GM21526 (cell line): Measurements from ENCODE around the gene DGLUCY.
"Not testable (repeated sequence)": the region's sequence is repeated elsewhere in the genome, so short reads cannot be mapped to it uniquely, and the experiment has no call there.

Source experiments
- ATAC-seq: cut with Tn5 transposase; IDR thresholded peaks from one replicate; pipeline ENCODE4 v1.9.1; 2021; ENCODE audit warnings: moderate library complexity; ENCODE audit not compliant: unreplicated experiment, low FRiP score

DGLUCY gene

GRCh38 chr14:91167380-91167770 lies 53.5 kb downstream of the DGLUCY start:
- ATAC-seq = no peak

- no peak for ATAC-seq
Observed at GRCh38 chr14:91169951-91170350, 56.1 kb downstream of the DGLUCY start.

GRCh38 chr14:91170504-91171121 lies 56.7 kb downstream of the DGLUCY start:
- no peak for ATAC-seq

GRCh38 chr14:91171291-91171690 lies 57.4 kb downstream of the DGLUCY start:
- no peak for ATAC-seq

- ATAC-seq = no peak
Observed at GRCh38 chr14:91173221-91173670, 59.4 kb downstream of the DGLUCY start.

- ATAC-seq = no peak
Observed at GRCh38 chr14:91173904-91174303, 60.0 kb downstream of the DGLUCY start.

- ATAC-seq = no peak
Observed at GRCh38 chr14:91175291-91176201, 61.7 kb downstream of the DGLUCY start.

GRCh38 chr14:91177073-91178034 lies 63.5 kb downstream of the DGLUCY start:
- no peak for ATAC-seq

- ATAC-seq = no peak
Observed at GRCh38 chr14:91180611-91181010, 66.7 kb downstream of the DGLUCY start.

- ATAC-seq = not testable (repeated sequence)
Observed at GRCh38 chr14:91182753-91183152, 68.9 kb downstream of the DGLUCY start.

GRCh38 chr14:91184559-91184958 lies 70.7 kb downstream of the DGLUCY start:
- no peak for ATAC-seq

GRCh38 chr14:91185721-91186120 lies 71.8 kb downstream of the DGLUCY start:
- no peak for ATAC-seq

- no peak for ATAC-seq
Observed at GRCh38 chr14:91186515-91187066, 72.7 kb downstream of the DGLUCY start.

GRCh38 chr14:91187271-91187670 lies 73.4 kb downstream of the DGLUCY start:
- no peak for ATAC-seq

- ATAC-seq = no peak
Observed at GRCh38 chr14:91190853-91191252, 77.0 kb downstream of the DGLUCY start.

- no peak for ATAC-seq
Observed at GRCh38 chr14:91193069-91193468, 79.2 kb downstream of the DGLUCY start.

- no peak for ATAC-seq
Observed at GRCh38 chr14:91195881-91196280, 82.0 kb downstream of the DGLUCY start.

GRCh38 chr14:91197631-91198030 lies 83.8 kb downstream of the DGLUCY start:
- ATAC-seq = no peak

- ATAC-seq = not testable (repeated sequence)
Observed at GRCh38 chr14:91200802-91201201, 86.9 kb downstream of the DGLUCY start.

GRCh38 chr14:91202234-91202974 lies 88.5 kb downstream of the DGLUCY start:
- no peak for ATAC-seq
